Measurements from ENCODE around the gene PTPRK. TPM values are rescaled to one million over a fixed set of nuclear protein-coding genes. Genes with fewer than 3 reads are reported as not detected.

PTPRK gene
- total and polyA plus RNA-seq, 8 donors, result 57.0 to 90.4 (median 78.6) TPM

GRCh38 chr6:128206610-128207426 is 313.6 kb downstream of the PTPRK start:
- no peak for TF ChIP-seq CTCF (IDR thresholded peaks at IDR 0.05)
- peaks cover 0 to 6% of the 10 kb centered on the region in 2 donors for H3K4me1 ChIP-seq
- H3K9me3 ChIP-seq, result no peaks in the 10 kb centered on the region
- H3K4me3 ChIP-seq, result no peak overlapping the region
- no peaks in the 10 kb centered on the region for H3K27me3 ChIP-seq
- DNase-seq (no peak), ATAC-seq (no peak)
- no peaks in the 10 kb centered on the region for H3K36me3 ChIP-seq
- no peak overlapping the region for H3K27ac ChIP-seq
- intact Hi-C loops (cut with DNase I), result no loop called here

GRCh38 chr6:128204616-128205015 is 315.8 kb downstream of the PTPRK start:
- ATAC-seq, result no peak
- Histone ChIP-seq H3K36me3 (no peaks in the 10 kb centered on the region), H3K4me3 (no peak overlapping the region), H3K27ac (no peak overlapping the region), H3K9me3 (no peaks in the 10 kb centered on the region), H3K27me3 (no peaks in the 10 kb centered on the region), H3K4me1 (peaks cover 0 to 6% of the 10 kb centered on the region in 2 donors)
- intact Hi-C loops (cut with DNase I), result no loop called here
- no peak for DNase-seq
- TF ChIP-seq CTCF (IDR thresholded peaks at IDR 0.05), result no peak

GRCh38 chr6:128202169-128202765 is 318.1 kb downstream of the PTPRK start:
- no peaks in the 10 kb centered on the region for H3K4me1 ChIP-seq
- no peaks in the 10 kb centered on the region for H3K9me3 ChIP-seq
- H3K36me3 ChIP-seq, result no peaks in the 10 kb centered on the region
- H3K27me3 ChIP-seq, result no peaks in the 10 kb centered on the region
- no peak overlapping the region for H3K4me3 ChIP-seq
- DNase-seq, result peak in 1 of 4 donors; percentile 2
- H3K27ac ChIP-seq, result no peak overlapping the region
- intact Hi-C loops (cut with DNase I), result no loop called here
- no peak for TF ChIP-seq CTCF (IDR thresholded peaks at IDR 0.05)
- peak; percentile 75 for ATAC-seq

GRCh38 chr6:128200789-128201188 is 319.6 kb downstream of the PTPRK start:
- no peak for TF ChIP-seq CTCF (IDR thresholded peaks at IDR 0.05)
- H3K4me1 ChIP-seq, result no peaks in the 10 kb centered on the region
- H3K4me3 ChIP-seq, result no peak overlapping the region
- no peak for DNase-seq
- no peaks in the 10 kb centered on the region for H3K36me3 ChIP-seq
- no peak for ATAC-seq
- intact Hi-C loops (cut with DNase I), result no loop called here
- H3K9me3 ChIP-seq, result no peaks in the 10 kb centered on the region
- H3K27me3 ChIP-seq, result no peaks in the 10 kb centered on the region
- no peak overlapping the region for H3K27ac ChIP-seq

GRCh38 chr6:128199461-128199860 is 320.9 kb downstream of the PTPRK start:
- Histone ChIP-seq H3K9me3 (no peaks in the 10 kb centered on the region), H3K4me1 (no peaks in the 10 kb centered on the region), H3K4me3 (no peak overlapping the region), H3K27me3 (no peaks in the 10 kb centered on the region), H3K36me3 (no peaks in the 10 kb centered on the region), H3K27ac (no peak overlapping the region)
- TF ChIP-seq CTCF (IDR thresholded peaks at IDR 0.05), result no peak
- no peak for DNase-seq
- ATAC-seq, result no peak
- intact Hi-C loops (cut with DNase I), result no loop called here

Data from left lung (tissue), 10 donors.